Stomach (tissue), 8 donors: Measurements from ENCODE around the gene LOC101059915.
"Not testable (repeated sequence)": the region's sequence is repeated elsewhere in the genome, so short reads cannot be mapped to it uniquely, and the experiment has no call there.

Experiments
- DNase-seq, 2 donors: peaks; one replicate each; pipeline versions ENCODE4 v3.0.0 to v3.0.0-alpha.2; 2013 to 2019
- H3K27ac ChIP-seq, 5 donors: fragments of 200-600 bp in 4 of 5; sonication (generic) in 4 of 5; one replicate each; pipeline ENCODE4 v1.5.1; 2013 to 2019; ENCODE audit warnings: mild to moderate bottlenecking in 1 of 5, moderate library complexity in 1 of 5
- H3K27me3 ChIP-seq, 3 donors: fragments of 200-600 bp; sonication (generic); one replicate each; pipeline ENCODE4 v1.5.1; 2017 to 2019; ENCODE audit warnings: mixed run types in 1 of 3
- H3K36me3 ChIP-seq, 4 donors: fragments of 200-600 bp; sonication (generic); 1 replicate in 3 of 4; 2 replicates in 1 of 4; pipeline ENCODE4 v1.5.1; 2016 to 2019
- H3K4me1 ChIP-seq, 4 donors: fragments of 200-600 bp; sonication (generic); one replicate each; pipeline ENCODE4 v1.5.1; 2016 to 2019
- H3K4me3 ChIP-seq, 4 donors: fragments of 200-600 bp; sonication (generic) in 3 of 4; one replicate each; pipeline ENCODE4 v1.5.1; 2016 to 2019; ENCODE audit warnings: mild to moderate bottlenecking in 1 of 4
- H3K9me3 ChIP-seq, 4 donors: fragments of 200-600 bp; sonication (generic); one replicate each; pipeline ENCODE4 v1.5.1; 2016 to 2019
- EP300 ChIP-seq: sonication (generic); formaldehyde crosslinking; IDR thresholded peaks from one replicate; pipeline ENCODE4 v1.6.1; 2017; ENCODE audit warnings: antibody characterized with exemption
- POLR2A ChIP-seq, 4 donors: fragments of 450-650 bp; IDR thresholded peaks; one replicate each; pipeline ENCODE4 v1.6.1; 2016; ENCODE audit warnings: antibody characterized with exemption in 4 of 4, control low read depth in 2 of 4, mild to moderate bottlenecking in 1 of 4, moderate library complexity in 1 of 4
- POLR2AphosphoS5 ChIP-seq, 3 donors: sonication (generic); formaldehyde crosslinking; IDR thresholded peaks; one replicate each; pipeline ENCODE4 v1.6.1; 2016; ENCODE audit warnings: antibody characterized with exemption in 3 of 3
- WGBS, 5 donors: extraction: QIAGEN DNeasy Blood & Tissue Kit in 3 of 5; methylation state at CpG; one replicate each; pipeline versions ENCODE4 v1.1.5 to v1.1.7; 2013 to 2018; 5-methylcytosine and 5-hydroxymethylcytosine counted together
- intact Hi-C: fragments of 100-400 bp; cut with DNase I; formaldehyde crosslinking; loops from one replicate; pipeline ENCODE4 v1.15.1; 2023; ENCODE audit warnings: low total_unique reads
- TF ChIP-seq, protein P1 (sequence below), 7 experiments: fragments of 450-650 bp in 4 of 7; fragments of 200-600 bp in 3 of 7; sonication (generic) in 3 of 7; IDR thresholded peaks; one replicate each; pipeline ENCODE4 v1.5.1; 2016 to 2019; ENCODE audit warnings: antibody characterized with exemption in 7 of 7, control low read depth in 2 of 7, mild to moderate bottlenecking in 1 of 7
- donor health status: healthy with polysubstance abuse.
- donor health status: Bipolar disorder and iron deficiency.
- donor health status: healthy.

Gene LOC101059915

GRCh38 chrX:71679575-71680207 lies 12.3 kb downstream of the LOC101059915 start:
- H3K27ac ChIP-seq = no peak overlapping the region
- peaks cover 0 to 13% (median 4%) of the 10 kb centered on the region in 4 donors for H3K9me3 ChIP-seq
- H3K36me3 ChIP-seq = no peaks in the 10 kb centered on the region
- no peaks in the 10 kb centered on the region for H3K4me1 ChIP-seq
- TF ChIP-seq, protein P1, sequence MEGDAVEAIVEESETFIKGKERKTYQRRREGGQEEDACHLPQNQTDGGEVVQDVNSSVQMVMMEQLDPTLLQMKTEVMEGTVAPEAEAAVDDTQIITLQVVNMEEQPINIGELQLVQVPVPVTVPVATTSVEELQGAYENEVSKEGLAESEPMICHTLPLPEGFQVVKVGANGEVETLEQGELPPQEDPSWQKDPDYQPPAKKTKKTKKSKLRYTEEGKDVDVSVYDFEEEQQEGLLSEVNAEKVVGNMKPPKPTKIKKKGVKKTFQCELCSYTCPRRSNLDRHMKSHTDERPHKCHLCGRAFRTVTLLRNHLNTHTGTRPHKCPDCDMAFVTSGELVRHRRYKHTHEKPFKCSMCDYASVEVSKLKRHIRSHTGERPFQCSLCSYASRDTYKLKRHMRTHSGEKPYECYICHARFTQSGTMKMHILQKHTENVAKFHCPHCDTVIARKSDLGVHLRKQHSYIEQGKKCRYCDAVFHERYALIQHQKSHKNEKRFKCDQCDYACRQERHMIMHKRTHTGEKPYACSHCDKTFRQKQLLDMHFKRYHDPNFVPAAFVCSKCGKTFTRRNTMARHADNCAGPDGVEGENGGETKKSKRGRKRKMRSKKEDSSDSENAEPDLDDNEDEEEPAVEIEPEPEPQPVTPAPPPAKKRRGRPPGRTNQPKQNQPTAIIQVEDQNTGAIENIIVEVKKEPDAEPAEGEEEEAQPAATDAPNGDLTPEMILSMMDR (IDR thresholded peaks at IDR 0.05) = no peak
- TF ChIP-seq POLR2A (IDR thresholded peaks at IDR 0.05) (no peak), EP300 (no peak), POLR2AphosphoS5 (IDR thresholded peaks at IDR 0.05) (no peak)
- H3K27me3 ChIP-seq = peaks cover 0 to 4% (median 0%) of the 10 kb centered on the region in 3 donors
- DNase-seq = no peak
- 81 to 97% (median 95%) methylated on average over 4 of the region's 4 CpGs for WGBS, 5 donors
- intact Hi-C loops = no loop called here
- no peak overlapping the region for H3K4me3 ChIP-seq

DNA sequence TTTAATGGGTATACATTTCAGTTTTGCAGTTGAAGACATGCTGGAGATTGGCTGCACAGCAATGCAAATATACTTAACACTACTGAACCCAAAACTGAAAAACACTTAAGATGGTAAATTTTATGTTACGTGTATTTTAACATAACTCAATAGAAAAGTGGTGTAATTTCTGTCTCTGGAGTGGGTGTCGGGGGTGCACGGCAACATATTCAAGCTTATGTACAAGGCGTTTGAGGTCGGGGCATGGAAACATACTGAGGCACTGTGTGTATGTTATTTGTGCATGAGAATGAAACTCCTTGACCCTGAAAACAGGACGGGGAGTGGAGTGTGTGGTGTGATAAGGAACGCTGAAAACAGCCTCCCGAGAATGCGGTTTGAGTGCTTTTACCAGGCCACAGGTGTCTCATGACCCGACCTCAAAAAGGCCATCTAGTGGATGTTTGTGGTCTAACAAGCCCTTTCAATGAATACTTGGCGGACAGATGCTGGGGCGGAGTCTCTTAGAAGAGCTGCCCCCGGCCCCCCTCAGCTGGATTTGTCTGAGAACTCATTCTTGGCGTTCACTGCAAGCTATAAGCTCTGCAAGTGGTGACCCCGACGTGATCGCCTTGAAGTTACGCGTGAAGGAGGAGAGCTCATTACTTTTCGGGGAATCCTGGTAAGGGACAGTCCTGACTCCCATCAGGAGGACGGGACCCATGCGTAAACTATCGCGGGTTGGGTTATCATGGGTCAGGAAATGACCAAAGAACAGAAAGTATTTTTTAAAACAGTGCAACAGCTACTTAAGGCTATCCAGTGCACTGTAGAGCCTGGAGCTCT lies 29.5 kb downstream of the LOC101059915 start:
- intact Hi-C loops, DNase-seq, H3K4me3 ChIP-seq, H3K27ac ChIP-seq, H3K27me3 ChIP-seq, H3K36me3 ChIP-seq, H3K9me3 ChIP-seq, H3K4me1 ChIP-seq: not testable (repeated sequence)
- WGBS, 5 donors = no CpG with 5 or more reads among the region's 24 CpGs

DNA sequence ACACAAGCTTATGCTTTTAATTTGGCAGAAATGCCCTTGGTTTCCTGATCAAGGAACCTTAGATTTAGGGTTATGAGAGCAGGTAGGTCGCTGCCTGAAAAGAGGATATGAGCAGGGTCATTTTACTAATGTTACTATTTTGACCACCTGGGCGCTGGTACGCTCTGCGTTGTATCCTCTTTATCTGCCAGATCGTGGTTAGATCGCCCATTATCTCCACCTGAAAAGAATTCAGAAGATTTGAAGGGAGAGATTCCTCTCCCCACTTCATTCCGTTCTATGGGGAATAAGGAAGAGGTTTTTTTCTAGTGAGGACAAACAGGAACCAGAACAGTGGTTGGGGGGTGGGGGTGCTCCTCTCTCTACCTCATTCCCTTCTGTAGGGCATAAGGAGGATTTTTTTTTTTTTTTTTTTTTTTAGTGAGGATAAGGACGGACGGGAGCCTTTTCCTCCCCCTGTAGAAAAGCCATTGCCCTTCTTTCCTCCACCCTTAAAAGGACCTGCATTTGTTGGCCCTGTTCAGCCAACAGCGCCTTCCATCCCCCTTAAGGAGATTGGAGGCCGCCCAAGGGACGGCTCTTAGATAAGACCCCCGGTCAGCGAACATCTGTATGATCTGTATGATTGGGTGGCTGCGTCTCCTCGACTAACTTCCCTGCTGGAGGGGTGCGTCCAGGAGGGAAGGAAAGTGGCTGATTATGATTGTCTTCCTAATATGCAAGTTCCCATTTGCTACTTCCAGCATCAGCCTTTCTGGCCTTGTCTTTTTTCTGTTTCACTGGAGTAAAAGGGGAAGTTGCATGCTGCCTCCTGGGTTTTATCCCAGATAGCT lies 30.3 kb downstream of the LOC101059915 start:
- H3K9me3 ChIP-seq, H3K27me3 ChIP-seq, intact Hi-C loops, H3K36me3 ChIP-seq, H3K4me3 ChIP-seq, H3K4me1 ChIP-seq, H3K27ac ChIP-seq, DNase-seq: not testable (repeated sequence)
- WGBS, 5 donors = no CpG with 5 or more reads among the region's 17 CpGs

DNA sequence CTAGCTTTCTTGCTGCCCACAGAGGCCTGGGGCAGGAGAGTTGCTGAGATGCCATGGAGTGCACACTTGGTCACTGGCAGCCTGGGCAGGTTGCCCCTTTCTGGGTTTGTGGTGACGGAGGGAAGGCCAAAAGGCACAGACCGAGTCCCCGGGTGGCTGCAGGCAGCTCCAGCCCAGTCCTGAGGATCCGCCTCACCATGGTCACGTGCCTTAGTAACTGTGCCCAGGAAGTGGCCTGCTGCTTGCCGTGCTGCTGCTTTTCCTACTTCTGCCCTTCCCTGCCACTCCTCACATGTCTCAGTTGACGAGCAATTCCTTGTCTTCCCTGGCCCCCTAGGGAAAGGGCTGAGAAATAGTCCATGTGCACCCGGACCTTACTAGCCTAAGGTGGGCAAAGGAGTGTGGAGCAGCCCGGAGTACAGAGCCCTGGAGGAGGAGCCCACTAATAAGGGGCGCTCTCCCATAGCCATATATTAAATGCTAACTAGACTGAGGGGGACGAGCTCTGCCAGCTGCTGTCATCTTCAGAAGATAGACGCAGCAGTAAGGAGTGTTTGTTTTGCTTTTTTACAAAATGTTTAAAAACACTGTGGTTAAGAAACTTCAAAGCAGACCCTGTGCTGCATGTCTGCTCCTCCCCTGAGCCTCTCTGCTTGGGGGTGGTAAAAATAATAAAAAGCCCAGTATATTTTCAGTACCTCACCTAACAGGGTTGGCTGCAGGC lies 31.1 kb downstream of the LOC101059915 start:
- H3K9me3 ChIP-seq, H3K27ac ChIP-seq, DNase-seq, H3K4me1 ChIP-seq, intact Hi-C loops, H3K36me3 ChIP-seq, H3K4me3 ChIP-seq, H3K27me3 ChIP-seq: not testable (repeated sequence)
- WGBS, 5 donors = no CpG with 5 or more reads among the region's 12 CpGs

DNA sequence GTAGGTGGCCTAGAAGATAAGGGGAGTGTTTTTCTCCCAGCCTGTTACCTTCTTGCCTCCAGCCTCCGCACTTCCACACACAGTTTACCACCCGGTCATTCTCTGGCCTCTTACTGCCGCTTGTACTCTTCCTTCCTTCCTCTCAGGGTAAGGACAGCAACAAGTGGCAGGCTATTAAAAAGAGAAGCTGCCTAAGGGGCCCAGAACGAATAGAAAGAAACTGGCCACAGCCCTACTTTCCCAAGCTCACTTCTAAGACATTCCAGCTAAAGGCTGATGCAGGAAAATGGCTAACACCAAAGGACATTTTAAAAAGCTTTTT lies 31.6 kb downstream of the LOC101059915 start:
- H3K4me3 ChIP-seq, H3K36me3 ChIP-seq, H3K4me1 ChIP-seq, H3K9me3 ChIP-seq, H3K27me3 ChIP-seq, intact Hi-C loops, H3K27ac ChIP-seq, DNase-seq: not testable (repeated sequence)
- WGBS, 5 donors = no CpG with 5 or more reads among the region's 4 CpGs

DNA sequence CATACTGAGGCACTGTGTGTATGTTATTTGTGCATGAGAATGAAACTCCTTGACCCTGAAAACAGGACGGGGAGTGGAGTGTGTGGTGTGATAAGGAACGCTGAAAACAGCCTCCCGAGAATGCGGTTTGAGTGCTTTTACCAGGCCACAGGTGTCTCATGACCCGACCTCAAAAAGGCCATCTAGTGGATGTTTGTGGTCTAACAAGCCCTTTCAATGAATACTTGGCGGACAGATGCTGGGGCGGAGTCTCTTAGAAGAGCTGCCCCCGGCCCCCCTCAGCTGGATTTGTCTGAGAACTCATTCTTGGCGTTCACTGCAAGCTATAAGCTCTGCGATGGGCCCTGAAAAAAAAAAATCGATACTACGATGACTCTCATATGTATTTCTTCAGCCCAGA lies 35.5 kb downstream of the LOC101059915 start:
- WGBS, 5 donors = no CpG with 5 or more reads among the region's 12 CpGs
- intact Hi-C loops, H3K27me3 ChIP-seq: not testable (repeated sequence)

GRCh38 chrX:71714064-71714463 lies 46.7 kb downstream of the LOC101059915 start:
- H3K36me3 ChIP-seq, H3K27ac ChIP-seq, H3K9me3 ChIP-seq, DNase-seq, H3K4me3 ChIP-seq, intact Hi-C loops, H3K4me1 ChIP-seq, H3K27me3 ChIP-seq: not testable (repeated sequence)
- no CpG with 5 or more reads among the region's 14 CpGs for WGBS, 5 donors

More for the DNA sequence above, 35.5 kb downstream of the LOC101059915 start:
- H3K36me3 ChIP-seq, H3K27ac ChIP-seq, H3K4me3 ChIP-seq, DNase-seq, H3K9me3 ChIP-seq, H3K4me1 ChIP-seq: not testable (repeated sequence)

- H3K27ac ChIP-seq, H3K4me3 ChIP-seq, DNase-seq, H3K4me1 ChIP-seq, intact Hi-C loops, H3K9me3 ChIP-seq, H3K27me3 ChIP-seq, H3K36me3 ChIP-seq: not testable (repeated sequence)
- no CpG with 5 or more reads among the region's 8 CpGs for WGBS, 5 donors
These were observed 48.2 kb downstream of the LOC101059915 start for GRCh38 chrX:71715551-71715950.

DNA sequence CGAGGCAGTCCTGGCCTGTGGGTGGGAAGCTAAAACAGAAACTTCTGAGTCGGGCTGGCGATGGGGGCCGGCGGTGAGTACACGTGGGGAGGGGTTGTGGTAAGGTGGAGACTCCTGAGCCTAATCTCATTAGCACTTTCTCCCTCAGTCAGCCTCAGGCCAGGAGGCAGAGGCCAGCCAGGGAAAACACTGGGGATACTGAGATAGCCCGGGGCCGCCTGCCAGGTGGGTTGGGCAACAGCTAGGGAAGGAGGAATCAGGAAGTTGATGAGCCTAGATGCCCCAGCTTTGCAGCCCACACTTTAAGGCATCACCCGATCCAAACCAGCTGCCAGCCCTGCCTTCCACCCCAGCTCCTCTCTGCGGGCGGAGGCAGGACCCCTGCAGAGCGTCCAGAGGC lies 49.0 kb downstream of the LOC101059915 start:
- H3K4me1 ChIP-seq, H3K27ac ChIP-seq, intact Hi-C loops, H3K27me3 ChIP-seq, H3K9me3 ChIP-seq, DNase-seq, H3K36me3 ChIP-seq, H3K4me3 ChIP-seq: not testable (repeated sequence)
- WGBS, 5 donors = no CpG with 5 or more reads among the region's 12 CpGs

DNA sequence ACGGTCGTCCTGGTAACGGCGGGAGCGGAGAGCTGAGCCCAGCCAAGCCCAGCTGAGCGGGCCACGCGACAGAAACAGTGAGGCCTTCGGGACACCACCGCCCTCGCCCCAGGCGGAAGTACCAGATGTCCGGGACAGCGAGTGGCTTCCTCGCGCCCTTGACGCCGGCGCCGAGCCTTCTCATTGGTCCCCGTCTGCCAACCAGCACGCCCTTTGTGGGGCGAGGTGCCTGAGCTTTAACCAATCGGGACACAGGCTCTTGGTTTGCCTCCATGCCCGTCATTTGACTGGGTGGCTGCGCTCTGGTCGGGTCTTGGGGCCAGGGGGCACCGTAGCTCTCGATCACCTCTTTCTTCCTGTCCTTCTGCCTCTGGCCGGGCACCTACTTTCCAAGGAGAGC lies 50.8 kb downstream of the LOC101059915 start, which contains the start of gene CXorf49:
Gene CXorf49 (minus strand): TSS at position 101 of the 400 bp plus-strand sequence. CDS start 134 bp downstream, outside the sequence.
- H3K9me3 ChIP-seq, DNase-seq, H3K4me1 ChIP-seq, H3K36me3 ChIP-seq, H3K27ac ChIP-seq, H3K4me3 ChIP-seq, intact Hi-C loops, H3K27me3 ChIP-seq: not testable (repeated sequence)
- WGBS, 5 donors = no CpG with 5 or more reads among the region's 30 CpGs
